GM21576 (cell line): Measurements from ENCODE around the gene ANKRD36.
"Not testable (repeated sequence)": the region's sequence is repeated elsewhere in the genome, so short reads cannot be mapped to it uniquely, and the experiment has no call there.

Experiments used
- ATAC-seq: cut with Tn5 transposase; IDR thresholded peaks from one replicate; pipeline ENCODE4 v1.9.1; 2021; ENCODE audit warnings: mild to moderate bottlenecking, moderate library complexity; ENCODE audit not compliant: unreplicated experiment

ANKRD36 gene

GRCh38 chr2:97112320-97113049 is 468 bp upstream of the ANKRD36 start:
- peak; percentile 48 for ATAC-seq

- not testable (repeated sequence) for ATAC-seq
These were observed 916 bp downstream of the ANKRD36 start for GRCh38 chr2:97113882-97114255.

DNA sequence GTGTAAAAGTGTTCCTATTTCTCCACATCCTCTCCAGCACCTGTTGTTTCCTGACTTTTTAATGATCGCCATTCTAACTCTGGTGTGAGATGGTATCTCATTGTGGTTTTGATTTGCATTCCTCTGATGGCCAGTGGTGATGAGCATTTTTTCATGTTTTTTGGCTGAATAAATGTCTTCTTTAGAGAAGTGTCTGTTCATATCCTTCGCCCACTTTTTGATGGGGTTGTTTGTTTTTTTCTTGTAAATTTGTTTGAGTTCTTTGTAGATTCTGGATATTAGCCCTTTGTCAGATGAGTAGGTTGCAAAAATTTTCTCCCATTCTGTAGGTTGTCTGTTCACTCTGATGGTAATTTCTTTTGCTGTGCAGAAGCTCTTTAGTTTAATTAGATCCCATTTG is 16.1 kb downstream of the ANKRD36 start:
- not testable (repeated sequence) for ATAC-seq

GRCh38 chr2:97144016-97144415 is 31.1 kb downstream of the ANKRD36 start:
- ATAC-seq: not testable (repeated sequence)

DNA sequence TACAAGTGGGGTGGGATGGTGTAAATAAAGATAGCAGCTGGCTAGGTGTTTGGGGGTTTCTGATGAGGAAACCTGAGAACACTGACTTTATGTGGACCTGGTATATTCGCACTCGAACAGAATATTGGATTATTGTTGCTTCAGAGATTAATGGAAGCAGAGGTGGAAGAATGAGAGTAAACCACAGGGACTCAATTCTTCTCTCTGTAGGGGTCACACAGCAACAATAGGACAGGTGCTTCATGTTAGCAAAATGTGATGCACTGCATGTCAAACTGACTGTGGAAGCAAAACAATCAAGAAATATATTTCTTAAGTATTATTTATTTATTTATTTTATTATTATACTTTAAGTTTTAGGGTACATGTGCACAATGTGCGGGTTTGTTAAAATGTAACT is 53.6 kb downstream of the ANKRD36 start:
- ATAC-seq: not testable (repeated sequence)

DNA sequence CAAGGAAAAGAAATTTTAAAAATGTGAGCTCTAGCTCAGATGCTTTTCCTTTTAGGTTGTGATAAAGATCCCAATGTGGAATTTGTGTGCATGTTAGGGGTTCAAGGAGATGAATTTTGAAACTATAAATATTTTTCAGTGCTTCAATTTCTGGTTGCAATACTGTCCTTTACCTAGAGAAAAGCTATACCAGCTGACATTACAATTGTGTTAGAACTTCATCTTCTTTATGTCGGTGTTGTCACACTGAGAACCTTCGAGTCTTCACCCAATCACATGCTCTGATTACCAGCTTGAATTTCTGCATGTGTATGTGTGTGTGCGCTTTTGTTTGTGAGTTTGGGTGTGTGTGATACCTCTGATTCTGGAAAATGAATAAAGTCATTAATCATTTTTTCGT is 55.0 kb downstream of the ANKRD36 start:
- ATAC-seq: not testable (repeated sequence)

DNA sequence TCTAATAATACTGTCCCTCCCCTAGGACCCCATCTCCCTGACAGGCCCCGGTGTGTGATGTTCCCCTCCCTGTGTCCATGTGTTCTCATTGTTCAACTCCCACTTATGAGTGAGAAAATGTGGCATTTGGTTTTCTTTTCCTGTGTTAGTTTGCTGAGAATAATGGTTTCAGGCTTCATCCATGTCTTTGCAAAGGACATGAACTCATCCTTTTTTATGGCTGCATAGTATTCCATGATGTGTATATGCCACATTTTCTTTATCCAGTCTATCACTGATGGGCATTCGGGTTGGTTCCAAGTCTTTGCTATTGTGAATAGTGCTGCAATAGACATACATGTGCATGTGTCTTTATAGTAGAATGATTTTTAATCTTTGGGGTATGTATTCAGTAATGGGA is 55.6 kb downstream of the ANKRD36 start:
- not testable (repeated sequence) for ATAC-seq

GRCh38 chr2:97180391-97180790 is 67.4 kb downstream of the ANKRD36 start:
- ATAC-seq: not testable (repeated sequence)

- not testable (repeated sequence) for ATAC-seq
These were observed 82.4 kb downstream of the ANKRD36 start for GRCh38 chr2:97195349-97195748.

- ATAC-seq: not testable (repeated sequence)
These were observed 84.3 kb downstream of the ANKRD36 start for GRCh38 chr2:97197251-97197650.

- not testable (repeated sequence) for ATAC-seq
These were observed 87.9 kb downstream of the ANKRD36 start for GRCh38 chr2:97200887-97201286.

- ATAC-seq: not testable (repeated sequence)
These were observed 89.8 kb downstream of the ANKRD36 start for GRCh38 chr2:97202643-97203250.

- no peak for ATAC-seq
These were observed 97.4 kb downstream of the ANKRD36 start for GRCh38 chr2:97210325-97210724.

GRCh38 chr2:97215025-97215424 is 102.1 kb downstream of the ANKRD36 start:
- ATAC-seq: not testable (repeated sequence)

- not testable (repeated sequence) for ATAC-seq
These were observed 118.1 kb downstream of the ANKRD36 start for GRCh38 chr2:97230848-97231585.

DNA sequence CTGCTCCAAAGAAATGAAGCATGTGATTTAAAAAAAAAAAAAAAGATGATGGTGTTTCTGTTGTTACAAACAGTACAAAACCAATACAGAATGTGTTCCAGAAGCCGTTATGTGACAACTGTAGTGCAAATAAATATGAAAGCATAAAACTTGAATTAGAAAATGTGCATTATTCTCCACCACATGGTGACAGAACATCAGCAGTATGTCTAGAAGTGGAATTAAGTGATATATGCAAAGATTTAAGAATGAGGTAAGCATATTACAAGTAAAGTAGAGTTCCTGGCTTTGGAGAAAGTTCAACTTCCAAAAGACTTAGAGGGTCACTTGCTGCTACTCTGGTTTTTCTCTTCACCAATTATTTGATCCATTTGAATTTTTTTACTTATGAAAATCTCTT is 120.0 kb downstream of the ANKRD36 start:
- ATAC-seq: not testable (repeated sequence)

- ATAC-seq: not testable (repeated sequence)
These were observed 120.8 kb downstream of the ANKRD36 start for GRCh38 chr2:97233660-97234295.

- not testable (repeated sequence) for ATAC-seq
These were observed 148.2 kb downstream of the ANKRD36 start for GRCh38 chr2:97261192-97261591.

DNA sequence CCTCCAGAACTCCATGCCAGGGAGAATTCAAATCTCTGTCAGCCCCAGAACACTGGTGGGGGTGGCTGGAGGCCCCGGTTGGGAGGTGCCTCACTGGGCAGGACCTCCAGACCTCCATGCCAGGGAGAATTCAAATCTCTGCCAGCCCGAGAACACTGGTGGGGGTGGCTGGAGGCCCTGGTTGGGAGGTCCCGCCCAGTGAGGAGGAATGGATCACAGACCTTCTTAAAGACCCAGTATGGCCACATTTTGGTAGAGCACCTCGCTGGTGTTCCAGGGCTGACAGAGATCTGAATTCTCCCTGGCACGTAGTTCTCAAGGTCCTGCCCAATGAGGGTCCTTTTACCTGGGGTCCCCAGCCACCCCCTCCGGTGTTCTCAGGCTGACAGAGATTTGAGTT is 153.5 kb downstream of the ANKRD36 start:
- ATAC-seq: not testable (repeated sequence)

- ATAC-seq: no peak
These were observed 154.6 kb downstream of the ANKRD36 start for GRCh38 chr2:97267411-97268074.
